ENCODE measurements around the gene HBG2. TPM values are rescaled to one million over a fixed set of nuclear protein-coding genes. Genes with fewer than 3 reads are reported as not detected.

The HBG2 gene
- total and polyA plus RNA-seq, 5 donors from 2014 or later: not detected

GRCh38 chr11:5246772-5247471 is 7.7 kb downstream of the HBG2 start:
- Mint-ChIP-seq H3K27me3 (peaks cover 8% of the 10 kb centered on the region), H3K27ac (no peak overlapping the region), H3K9me3 (peaks cover 0 to 3% (median 0%) of the 10 kb centered on the region in 7 donors), H3K4me1 (no peaks in the 10 kb centered on the region), H3K36me3 (no peaks in the 10 kb centered on the region), H3K4me3 (no peak overlapping the region)
- DNase-seq: no peak
- no peak overlapping the region for H3K4me3 ChIP-seq (ENCODE audit: low read depth, low read length)
- H3K4me1 ChIP-seq (ENCODE audit: control insufficient read depth, insufficient read depth, low read length, poor library complexity, severe bottlenecking): no peaks in the 10 kb centered on the region
- no peaks in the 10 kb centered on the region for H3K36me3 ChIP-seq (ENCODE audit: control insufficient read depth, insufficient read depth, low read length)
- no peaks in the 10 kb centered on the region for H3K9me3 ChIP-seq (ENCODE audit: control insufficient read depth in 2 of 2, low read length in 2 of 2)
- ATAC-seq (ENCODE audit: low read depth in 2 of 2): no peak
- H3K27ac ChIP-seq (ENCODE audit: insufficient read depth, low read length, poor library complexity, severe bottlenecking): no peak overlapping the region
- H3K27me3 ChIP-seq (ENCODE audit: control insufficient read depth, insufficient read depth, low read length): no peaks in the 10 kb centered on the region

- DNase-seq (no peak), ATAC-seq (ENCODE audit: low read depth in 2 of 2) (no peak)
- H3K36me3 ChIP-seq (ENCODE audit: control insufficient read depth, insufficient read depth, low read length): no peaks in the 10 kb centered on the region
- Mint-ChIP-seq H3K27ac (no peak overlapping the region), H3K4me1 (no peaks in the 10 kb centered on the region), H3K9me3 (peaks cover 0 to 3% (median 0%) of the 10 kb centered on the region in 7 donors), H3K27me3 (peaks cover 8% of the 10 kb centered on the region), H3K36me3 (no peaks in the 10 kb centered on the region), H3K4me3 (no peak overlapping the region)
- H3K9me3 ChIP-seq (ENCODE audit: control insufficient read depth in 2 of 2, low read length in 2 of 2): no peaks in the 10 kb centered on the region
- H3K4me3 ChIP-seq (ENCODE audit: low read depth, low read length): no peak overlapping the region
- no peak overlapping the region for H3K27ac ChIP-seq (ENCODE audit: insufficient read depth, low read length, poor library complexity, severe bottlenecking)
- no peaks in the 10 kb centered on the region for H3K4me1 ChIP-seq (ENCODE audit: control insufficient read depth, insufficient read depth, low read length, poor library complexity, severe bottlenecking)
- H3K27me3 ChIP-seq (ENCODE audit: control insufficient read depth, insufficient read depth, low read length): no peaks in the 10 kb centered on the region
These were observed 9.4 kb downstream of the HBG2 start for GRCh38 chr11:5245155-5245554.

GRCh38 chr11:5243816-5244180 is 10.8 kb downstream of the HBG2 start:
- peaks cover 0 to 3% (median 0%) of the 10 kb centered on the region in 7 donors for H3K9me3 Mint-ChIP-seq
- no peak for ATAC-seq (ENCODE audit: low read depth in 2 of 2)
- Histone ChIP-seq H3K4me3 (ENCODE audit: low read depth, low read length) (no peak overlapping the region), H3K9me3 (ENCODE audit: control insufficient read depth in 2 of 2, low read length in 2 of 2) (no peaks in the 10 kb centered on the region), H3K27ac (ENCODE audit: insufficient read depth, low read length, poor library complexity, severe bottlenecking) (no peak overlapping the region), H3K36me3 (ENCODE audit: control insufficient read depth, insufficient read depth, low read length) (no peaks in the 10 kb centered on the region), H3K27me3 (ENCODE audit: control insufficient read depth, insufficient read depth, low read length) (no peaks in the 10 kb centered on the region), H3K4me1 (ENCODE audit: control insufficient read depth, insufficient read depth, low read length, poor library complexity, severe bottlenecking) (no peaks in the 10 kb centered on the region)
- H3K36me3 Mint-ChIP-seq: no peaks in the 10 kb centered on the region
- H3K27me3 Mint-ChIP-seq: peaks cover 8% of the 10 kb centered on the region
- no peak for DNase-seq
- no peak overlapping the region for H3K4me3 Mint-ChIP-seq
- H3K4me1 Mint-ChIP-seq: no peaks in the 10 kb centered on the region
- no peak overlapping the region for H3K27ac Mint-ChIP-seq

GRCh38 chr11:5242933-5243815 is 11.4 kb downstream of the HBG2 start:
- peaks cover 8% of the 10 kb centered on the region for H3K27me3 Mint-ChIP-seq
- no peak overlapping the region for H3K4me3 Mint-ChIP-seq
- Histone ChIP-seq H3K4me1 (ENCODE audit: control insufficient read depth, insufficient read depth, low read length, poor library complexity, severe bottlenecking) (no peaks in the 10 kb centered on the region), H3K9me3 (ENCODE audit: control insufficient read depth in 2 of 2, low read length in 2 of 2) (no peaks in the 10 kb centered on the region), H3K4me3 (ENCODE audit: low read depth, low read length) (no peak overlapping the region), H3K27me3 (ENCODE audit: control insufficient read depth, insufficient read depth, low read length) (no peaks in the 10 kb centered on the region), H3K36me3 (ENCODE audit: control insufficient read depth, insufficient read depth, low read length) (no peaks in the 10 kb centered on the region), H3K27ac (ENCODE audit: insufficient read depth, low read length, poor library complexity, severe bottlenecking) (no peak overlapping the region)
- DNase-seq: no peak
- H3K9me3 Mint-ChIP-seq: peaks cover 0 to 3% (median 0%) of the 10 kb centered on the region in 7 donors
- no peaks in the 10 kb centered on the region for H3K4me1 Mint-ChIP-seq
- no peak overlapping the region for H3K27ac Mint-ChIP-seq
- no peaks in the 10 kb centered on the region for H3K36me3 Mint-ChIP-seq
- ATAC-seq (ENCODE audit: low read depth in 2 of 2): no peak

- H3K36me3 Mint-ChIP-seq: no peaks in the 10 kb centered on the region
- no peaks in the 10 kb centered on the region for H3K4me1 Mint-ChIP-seq
- Histone ChIP-seq H3K36me3 (ENCODE audit: control insufficient read depth, insufficient read depth, low read length) (no peaks in the 10 kb centered on the region), H3K4me1 (ENCODE audit: control insufficient read depth, insufficient read depth, low read length, poor library complexity, severe bottlenecking) (no peaks in the 10 kb centered on the region), H3K27ac (ENCODE audit: insufficient read depth, low read length, poor library complexity, severe bottlenecking) (no peak overlapping the region), H3K27me3 (ENCODE audit: control insufficient read depth, insufficient read depth, low read length) (no peaks in the 10 kb centered on the region), H3K4me3 (ENCODE audit: low read depth, low read length) (no peak overlapping the region), H3K9me3 (ENCODE audit: control insufficient read depth in 2 of 2, low read length in 2 of 2) (no peaks in the 10 kb centered on the region)
- peaks cover 0 to 3% (median 0%) of the 10 kb centered on the region in 7 donors for H3K9me3 Mint-ChIP-seq
- ATAC-seq (ENCODE audit: low read depth in 2 of 2) (no peak), DNase-seq (no peak)
- peaks cover 8% of the 10 kb centered on the region for H3K27me3 Mint-ChIP-seq
- no peak overlapping the region for H3K4me3 Mint-ChIP-seq
- no peak overlapping the region for H3K27ac Mint-ChIP-seq
These were observed 12.4 kb downstream of the HBG2 start for GRCh38 chr11:5242208-5242607.

- H3K27me3 Mint-ChIP-seq: peaks cover 4% of the 10 kb centered on the region
- no peaks in the 10 kb centered on the region for H3K36me3 Mint-ChIP-seq
These were observed 13.1 kb downstream of the HBG2 start for GRCh38 chr11:5241458-5241857.

GRCh38 chr11:5240458-5240857 is 14.1 kb downstream of the HBG2 start:
- H3K4me3 Mint-ChIP-seq: no peak overlapping the region
- no peak for ATAC-seq (ENCODE audit: low read depth in 2 of 2)
- no peaks in the 10 kb centered on the region for H3K4me1 ChIP-seq (ENCODE audit: control insufficient read depth, insufficient read depth, low read length, poor library complexity, severe bottlenecking)

More at GRCh38 chr11:5241458-5241857, 13.1 kb downstream of the HBG2 start:
- no peak for ATAC-seq (ENCODE audit: low read depth in 2 of 2)
- H3K4me3 ChIP-seq (ENCODE audit: low read depth, low read length): no peak overlapping the region
- H3K4me1 ChIP-seq (ENCODE audit: control insufficient read depth, insufficient read depth, low read length, poor library complexity, severe bottlenecking): no peaks in the 10 kb centered on the region
- H3K4me1 Mint-ChIP-seq: no peaks in the 10 kb centered on the region
- no peaks in the 10 kb centered on the region for H3K27me3 ChIP-seq (ENCODE audit: control insufficient read depth, insufficient read depth, low read length)
- H3K4me3 Mint-ChIP-seq: no peak overlapping the region
- H3K27ac ChIP-seq (ENCODE audit: insufficient read depth, low read length, poor library complexity, severe bottlenecking): no peak overlapping the region
- DNase-seq: no peak
- peaks cover 0 to 3% (median 0%) of the 10 kb centered on the region in 7 donors for H3K9me3 Mint-ChIP-seq
- no peaks in the 10 kb centered on the region for H3K9me3 ChIP-seq (ENCODE audit: control insufficient read depth in 2 of 2, low read length in 2 of 2)
- H3K27ac Mint-ChIP-seq: no peak overlapping the region
- no peaks in the 10 kb centered on the region for H3K36me3 ChIP-seq (ENCODE audit: control insufficient read depth, insufficient read depth, low read length)

More at GRCh38 chr11:5240458-5240857, 14.1 kb downstream of the HBG2 start:
- no peaks in the 10 kb centered on the region for H3K27me3 ChIP-seq (ENCODE audit: control insufficient read depth, insufficient read depth, low read length)
- no peak overlapping the region for H3K4me3 ChIP-seq (ENCODE audit: low read depth, low read length)
- H3K9me3 ChIP-seq (ENCODE audit: control insufficient read depth in 2 of 2, low read length in 2 of 2): no peaks in the 10 kb centered on the region
- no peaks in the 10 kb centered on the region for H3K36me3 Mint-ChIP-seq
- no peak overlapping the region for H3K27ac Mint-ChIP-seq
- no peaks in the 10 kb centered on the region for H3K9me3 Mint-ChIP-seq
- no peaks in the 10 kb centered on the region for H3K36me3 ChIP-seq (ENCODE audit: control insufficient read depth, insufficient read depth, low read length)
- H3K27ac ChIP-seq (ENCODE audit: insufficient read depth, low read length, poor library complexity, severe bottlenecking): no peak overlapping the region
- H3K27me3 Mint-ChIP-seq: peaks cover 4% of the 10 kb centered on the region
- DNase-seq: no peak
- H3K4me1 Mint-ChIP-seq: no peaks in the 10 kb centered on the region

Data from CD4-positive, CD25-positive, alpha-beta regulatory T cell (primary cell).